GM10266 (cell line): ENCODE measurements around the gene TP53I13.

Source experiments
- DNase-seq: peaks from one replicate; pipeline ENCODE4 v3.0.0; 2012; ENCODE audit errors: extremely low spot score
- CTCF ChIP-seq: IDR thresholded peaks from 2 replicates; pipeline ENCODE4 v1.5.1; 2012; ENCODE audit warnings: mild to moderate bottlenecking, low read depth; ENCODE audit not compliant: control insufficient read depth, insufficient read depth; ENCODE audit errors: missing control alignments

TP53I13 gene

GRCh38 chr17:29568331-29569244 is at the start of gene TP53I13:
Gene TP53I13, plus strand, starts transcription at chr17:29568701. Its CDS starts 58 bp downstream, at chr17:29568759.
- TF ChIP-seq CTCF, result no peak
- peak; percentile 95 for DNase-seq

GRCh38 chr17:29524692-29525091 is 43.8 kb upstream of the TP53I13 start:
- TF ChIP-seq CTCF, result no peak
- no peak for DNase-seq

GRCh38 chr17:29526322-29526721 is 42.2 kb upstream of the TP53I13 start:
- no peak for TF ChIP-seq CTCF
- DNase-seq, result no peak

- no peak for TF ChIP-seq CTCF
- no peak for DNase-seq
Measured at GRCh38 chr17:29533976-29534375, 34.5 kb upstream of the TP53I13 start.

GRCh38 chr17:29544066-29544465 is 24.4 kb upstream of the TP53I13 start:
- no peak for TF ChIP-seq CTCF
- DNase-seq, result no peak

GRCh38 chr17:29546085-29546484 is 22.4 kb upstream of the TP53I13 start:
- DNase-seq, result no peak
- TF ChIP-seq CTCF, result no peak

- TF ChIP-seq CTCF, result no peak
- no peak for DNase-seq
Measured at GRCh38 chr17:29546830-29547229, 21.7 kb upstream of the TP53I13 start.
